Esophagus (tissue), 2 donors: Measurements from ENCODE around the gene CALU. TPM values are rescaled to one million over a fixed set of nuclear protein-coding genes. Genes with fewer than 3 reads are reported as not detected.

ENCODE experiments used
- H3K27ac ChIP-seq, 2 donors: one replicate each; pipeline ENCODE4 v1.5.1; 2013; ENCODE audit warnings: low read depth in 2 of 2, mild to moderate bottlenecking in 2 of 2, inconsistent platforms in 1 of 2, low read length in 1 of 2, moderate library complexity in 1 of 2
- H3K27me3 ChIP-seq, 2 donors: one replicate each; pipeline ENCODE4 v1.6.1; 2013; ENCODE audit warnings: low read length in 2 of 2, control low read depth in 1 of 2, mild to moderate bottlenecking in 1 of 2; ENCODE audit not compliant: insufficient read depth in 2 of 2, control insufficient read depth in 1 of 2
- H3K36me3 ChIP-seq, 2 donors: one replicate each; pipeline ENCODE4 v1.6.1; 2013; ENCODE audit warnings: low read length in 1 of 2; ENCODE audit not compliant: control insufficient read depth in 2 of 2, insufficient read depth in 2 of 2
- H3K4me1 ChIP-seq, 2 donors: one replicate each; pipeline ENCODE4 v1.6.1; 2013; ENCODE audit warnings: low read length in 1 of 2; ENCODE audit not compliant: control insufficient read depth in 2 of 2, insufficient read depth in 2 of 2
- H3K4me3 ChIP-seq, 2 donors: one replicate each; pipeline ENCODE4 v1.5.1; 2013; ENCODE audit warnings: low read length in 2 of 2, mild to moderate bottlenecking in 2 of 2, low read depth in 1 of 2, moderate library complexity in 1 of 2
- H3K9me3 ChIP-seq, 2 donors: one replicate each; pipeline ENCODE4 v1.6.1; 2013; ENCODE audit warnings: mild to moderate bottlenecking in 2 of 2, low read depth in 1 of 2, low read length in 1 of 2, moderate library complexity in 1 of 2; ENCODE audit not compliant: control insufficient read depth in 2 of 2, insufficient read depth in 1 of 2
- WGBS, 2 donors: extraction: QIAGEN DNeasy Blood & Tissue Kit; methylation state at CpG; one replicate each; pipeline ENCODE4 v1.1.7; 2013; 5-methylcytosine and 5-hydroxymethylcytosine counted together
- polyA plus RNA-seq, 2 donors: library from polyadenylated mRNA; stranded (reverse); fragments of 200-250 nt; gene quantifications; one replicate each; pipeline ENCODE4 v1.2.3, GENCODE V29; 2013
- donor health status: healthy with polysubstance abuse.
- donor health status: Bipolar disorder and iron deficiency.

CALU gene
- polyA plus RNA-seq, 2 donors: 8.3 to 21.6 TPM

- no peaks in the 10 kb centered on the region for H3K27me3 ChIP-seq
- H3K4me1 ChIP-seq: no peaks in the 10 kb centered on the region
- no peak within 1 kb of the TSS for H3K27ac ChIP-seq
- H3K9me3 ChIP-seq: peaks cover 0 to 5% of the 10 kb centered on the region in 2 donors
- no peak within 1 kb of the TSS for H3K4me3 ChIP-seq
- peaks cover 0 to 2% of the 10 kb centered on the region in 2 donors for H3K36me3 ChIP-seq
- 97 to 99% methylated on average over 4 of the region's 4 CpGs for WGBS, 2 donors
Observed at GRCh38 chr7:128775744-128776474, 36.8 kb downstream of the CALU start, which contains the start of gene OPN1SW. OPN1SW (minus strand) TSS chr7:128775794; CDS start chr7:128775781, 13 bp downstream.

- WGBS, 2 donors: 45 to 47% methylated on average over 5 of the region's 5 CpGs
Observed at GRCh38 chr7:128777156-128778123, 38.3 kb downstream of the CALU start.

GRCh38 chr7:128778946-128779345, 39.8 kb downstream of the CALU start:
- H3K4me1 ChIP-seq: no peaks in the 10 kb centered on the region
- H3K36me3 ChIP-seq: no peaks in the 10 kb centered on the region
- WGBS, 2 donors: 92 to 93% methylated on average over 5 of the region's 5 CpGs
- no peak overlapping the region for H3K27ac ChIP-seq
- H3K9me3 ChIP-seq: peaks cover 0 to 5% of the 10 kb centered on the region in 2 donors
- H3K4me3 ChIP-seq: no peak overlapping the region
- no peaks in the 10 kb centered on the region for H3K27me3 ChIP-seq

More at GRCh38 chr7:128777156-128778123, 38.3 kb downstream of the CALU start:
- peaks cover 0 to 2% of the 10 kb centered on the region in 2 donors for H3K36me3 ChIP-seq
- no peaks in the 10 kb centered on the region for H3K27me3 ChIP-seq
- H3K27ac ChIP-seq: no peak overlapping the region
- no peak overlapping the region for H3K4me3 ChIP-seq
- H3K9me3 ChIP-seq: peaks cover 0 to 5% of the 10 kb centered on the region in 2 donors
- H3K4me1 ChIP-seq: no peaks in the 10 kb centered on the region

- WGBS, 2 donors: 74 to 85% methylated on average over 5 of the region's 5 CpGs
- no peak overlapping the region for H3K4me3 ChIP-seq
- peaks cover 0 to 5% of the 10 kb centered on the region in 2 donors for H3K9me3 ChIP-seq
- H3K27ac ChIP-seq: no peak overlapping the region
- no peaks in the 10 kb centered on the region for H3K27me3 ChIP-seq
- H3K36me3 ChIP-seq: no peaks in the 10 kb centered on the region
- no peaks in the 10 kb centered on the region for H3K4me1 ChIP-seq
Observed at GRCh38 chr7:128781126-128781525, 42.0 kb downstream of the CALU start.

GRCh38 chr7:128781851-128782250, 42.7 kb downstream of the CALU start:
- no peaks in the 10 kb centered on the region for H3K4me1 ChIP-seq
- 57 to 59% methylated on average over 3 of the region's 3 CpGs for WGBS, 2 donors
- H3K9me3 ChIP-seq: peaks cover 0 to 5% of the 10 kb centered on the region in 2 donors
- H3K4me3 ChIP-seq: no peak overlapping the region
- peak overlapping the region in 1 of 2 donors; percentile 22 for H3K27ac ChIP-seq
- no peaks in the 10 kb centered on the region for H3K27me3 ChIP-seq
- H3K36me3 ChIP-seq: no peaks in the 10 kb centered on the region

- peaks cover 0 to 5% of the 10 kb centered on the region in 2 donors for H3K9me3 ChIP-seq
- H3K27me3 ChIP-seq: no peaks in the 10 kb centered on the region
- H3K4me3 ChIP-seq: no peak overlapping the region
- peak overlapping the region in 1 of 2 donors; percentile 24 for H3K27ac ChIP-seq
- H3K4me1 ChIP-seq: no peaks in the 10 kb centered on the region
- WGBS, 2 donors: 49 to 57% methylated on average over 15 of the region's 15 CpGs
- no peaks in the 10 kb centered on the region for H3K36me3 ChIP-seq
Observed at GRCh38 chr7:128783143-128783861, 44.1 kb downstream of the CALU start.

GRCh38 chr7:128785738-128786137, 46.6 kb downstream of the CALU start:
- no peaks in the 10 kb centered on the region for H3K36me3 ChIP-seq
- no peaks in the 10 kb centered on the region for H3K4me1 ChIP-seq
- no peak overlapping the region for H3K27ac ChIP-seq
- H3K9me3 ChIP-seq: no peaks in the 10 kb centered on the region
- 74 to 82% methylated on average over 3 of the region's 3 CpGs for WGBS, 2 donors
- H3K27me3 ChIP-seq: no peaks in the 10 kb centered on the region
- no peak overlapping the region for H3K4me3 ChIP-seq

GRCh38 chr7:128788446-128789412, 49.6 kb downstream of the CALU start:
- no peaks in the 10 kb centered on the region for H3K9me3 ChIP-seq
- H3K4me1 ChIP-seq: peaks cover 6 to 7% of the 10 kb centered on the region in 2 donors
- no peak overlapping the region for H3K27ac ChIP-seq
- H3K4me3 ChIP-seq: no peak overlapping the region
- 72 to 75% methylated on average over 9 of the region's 9 CpGs for WGBS, 2 donors
- no peaks in the 10 kb centered on the region for H3K36me3 ChIP-seq
- H3K27me3 ChIP-seq: no peaks in the 10 kb centered on the region
